GM19395 (cell line): ENCODE data around the gene NAA80.

Experiments
- ATAC-seq: cut with Tn5 transposase; IDR thresholded peaks from one replicate; pipeline ENCODE4 v1.9.1; 2021; ENCODE audit warnings: mild to moderate bottlenecking, moderate library complexity; ENCODE audit not compliant: unreplicated experiment

The NAA80 gene

GRCh38 chr3:50260027-50260941, 38.9 kb downstream of the NAA80 start:
- ATAC-seq = peak; percentile 82

DNA sequence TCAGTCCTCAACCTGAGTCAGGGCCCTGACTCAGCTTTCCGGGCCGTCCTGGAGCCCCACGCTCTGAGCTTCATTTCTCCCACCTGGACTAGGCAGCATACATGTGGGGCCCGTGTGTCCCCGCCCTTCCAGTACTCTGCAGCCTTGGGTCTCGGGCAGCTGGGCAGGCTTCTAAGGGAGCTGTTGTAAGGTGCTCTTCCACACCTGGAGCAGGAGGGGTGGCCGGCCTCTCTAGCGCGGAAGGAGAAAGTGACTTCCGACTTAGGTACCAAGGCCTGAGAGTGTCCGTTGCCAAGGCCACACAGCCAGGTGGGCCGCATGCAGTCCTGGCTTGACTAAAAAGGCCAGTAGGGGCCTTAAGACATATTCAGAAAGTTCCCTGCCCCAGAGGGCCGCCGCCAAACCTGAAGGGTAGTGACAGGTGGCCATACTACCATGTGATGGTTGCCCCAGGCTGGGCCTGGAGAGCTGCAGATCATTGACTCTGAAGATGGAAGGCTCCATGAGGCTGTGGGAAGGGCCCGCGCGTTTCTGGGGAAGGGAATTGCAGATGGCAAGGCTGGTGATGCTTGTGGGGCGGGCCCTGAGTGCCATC, 39.7 kb downstream of the NAA80 start:
- peak; percentile 34 for ATAC-seq

DNA sequence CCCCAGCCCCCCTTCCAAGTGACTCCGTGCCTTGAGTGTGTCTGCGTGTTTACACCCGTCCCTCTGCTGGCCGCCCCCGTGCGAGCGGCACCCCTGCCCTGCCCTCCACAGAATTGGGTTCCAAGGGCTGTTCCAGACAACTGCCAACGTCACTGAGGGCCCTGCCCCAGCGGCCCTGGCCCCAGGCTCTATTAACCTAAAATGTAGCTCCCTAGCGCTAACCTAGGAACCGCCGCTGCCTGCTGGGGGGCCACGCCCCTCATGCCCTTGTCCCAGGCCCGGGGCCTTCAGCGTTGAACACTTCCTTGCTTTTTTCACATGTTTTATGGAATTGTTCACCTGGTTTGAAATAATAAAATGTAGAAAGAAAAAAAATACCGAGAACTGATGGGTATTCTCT, 40.2 kb downstream of the NAA80 start:
- no peak for ATAC-seq

- no peak for ATAC-seq
Measured at GRCh38 chr3:50258029-50258680, 41.0 kb downstream of the NAA80 start.

GRCh38 chr3:50256978-50257890, 42.0 kb downstream of the NAA80 start:
- no peak for ATAC-seq

DNA sequence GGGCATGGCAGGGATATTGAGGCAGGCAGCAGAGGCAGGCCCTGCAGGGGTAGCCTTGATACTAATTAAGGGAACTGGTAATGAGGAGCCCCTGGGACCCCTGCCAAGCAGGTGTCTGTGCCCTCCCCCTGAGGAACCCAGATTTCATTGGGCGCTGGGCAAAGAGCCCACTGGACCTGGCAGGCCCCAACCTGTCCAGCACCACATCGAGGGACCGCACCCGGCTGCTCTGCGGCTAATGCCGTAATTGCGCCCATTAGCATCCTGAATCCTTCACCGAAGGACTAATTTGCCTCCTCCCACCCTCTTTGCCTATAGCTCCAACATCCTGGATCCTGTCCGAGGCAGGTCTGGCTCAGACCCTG, 44.0 kb downstream of the NAA80 start:
- ATAC-seq = no peak

- no peak for ATAC-seq
Measured at GRCh38 chr3:50254577-50255250, 44.5 kb downstream of the NAA80 start.

DNA sequence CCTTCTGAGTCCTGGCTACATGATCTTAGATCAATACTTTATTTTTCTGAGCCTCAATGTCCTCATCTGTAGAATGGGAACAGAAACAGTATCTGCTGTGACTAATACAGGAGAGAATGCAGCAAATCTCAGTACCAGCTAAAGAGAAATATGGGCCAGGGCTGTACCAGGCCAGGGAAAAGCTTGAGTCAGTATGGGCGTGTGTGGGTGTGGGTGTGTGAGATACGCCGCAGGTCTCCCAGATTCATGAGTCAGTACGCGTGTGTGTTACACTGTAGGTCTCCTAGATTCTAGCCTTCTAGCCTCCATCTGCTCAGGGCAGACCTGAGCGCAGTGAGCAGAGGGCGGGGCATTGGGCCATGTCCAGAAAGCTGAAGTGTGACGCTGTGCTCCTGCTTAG, 48.0 kb downstream of the NAA80 start:
- no peak for ATAC-seq

DNA sequence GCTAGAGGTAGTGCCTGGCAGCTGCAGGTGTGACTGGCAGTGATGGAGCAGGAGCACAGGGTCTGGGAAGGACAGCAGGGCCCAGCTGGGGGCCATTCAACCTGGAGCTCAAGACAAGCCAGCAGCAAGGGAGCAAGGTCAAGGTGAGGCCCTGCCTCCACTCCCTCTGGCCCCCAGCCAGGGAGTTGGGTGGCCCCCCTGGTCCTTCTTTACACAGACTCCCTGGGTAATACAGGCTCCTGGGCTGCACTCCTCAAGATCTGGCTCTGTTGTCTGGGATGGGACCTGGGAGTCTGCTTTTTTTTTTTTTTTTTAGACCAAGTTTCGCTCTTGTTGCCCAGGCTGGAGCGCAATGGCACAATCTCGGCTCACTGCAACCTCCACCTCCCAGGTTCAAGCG, 48.7 kb downstream of the NAA80 start:
- no peak for ATAC-seq

DNA sequence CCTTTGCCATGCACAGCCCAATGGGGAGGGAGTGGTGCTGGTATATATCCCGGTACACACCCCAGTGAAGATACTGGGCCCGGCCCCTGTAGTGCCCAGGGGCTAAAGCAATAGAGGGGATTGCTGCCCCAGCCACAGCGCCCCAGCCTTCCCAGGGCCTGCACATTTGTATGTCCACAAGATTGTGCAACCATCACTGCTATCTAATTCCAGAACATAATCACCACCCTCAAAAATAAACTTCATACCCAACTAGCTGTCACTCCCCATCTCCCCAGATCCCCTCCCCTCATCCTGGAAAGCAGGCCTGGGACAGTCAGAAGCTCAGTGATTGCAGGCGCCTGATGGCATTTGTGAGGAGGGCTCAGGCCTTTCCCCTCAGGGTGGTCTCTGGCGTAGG, 49.7 kb downstream of the NAA80 start:
- ATAC-seq = no peak

DNA sequence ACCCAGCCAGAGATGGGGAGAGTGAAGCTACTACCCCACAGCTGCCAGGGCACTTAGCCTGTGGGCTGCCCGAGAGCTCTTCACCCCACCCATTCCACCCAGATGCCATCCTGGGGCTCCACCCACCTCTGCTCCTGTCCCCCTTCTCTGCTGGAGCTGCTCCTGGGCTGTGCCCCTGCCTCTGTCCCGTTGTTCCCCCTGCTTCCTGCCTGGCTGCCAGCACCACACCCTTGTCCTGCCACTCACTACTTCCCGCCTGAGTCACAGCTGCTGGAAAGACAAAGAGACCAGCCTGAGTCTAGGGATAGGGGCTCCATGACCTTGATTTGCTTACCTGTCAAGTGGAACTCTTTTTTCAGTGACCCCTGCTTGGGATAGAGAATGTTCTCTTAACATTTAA, 50.8 kb downstream of the NAA80 start:
- no peak for ATAC-seq

GRCh38 chr3:50246517-50246954, 52.7 kb downstream of the NAA80 start:
- peak; percentile 45 for ATAC-seq
